GM08714 (cell line): ENCODE measurements around the gene KIF4B.
"Not testable (repeated sequence)": the region's sequence is repeated elsewhere in the genome, so short reads cannot be mapped to it uniquely, and the experiment has no call there.

Experiments used
- H3K4me3 ChIP-seq: fragments of 200-500 bp; sonication (Bioruptor generic); 2 replicates; pipeline ENCODE4 v1.5.1; 2014; ENCODE audit warnings: mild to moderate bottlenecking, low read length, inconsistent platforms
- ZNF274 ChIP-seq: IDR thresholded peaks from 2 replicates; pipeline ENCODE4 v1.6.1; 2012; ENCODE audit warnings: mild to moderate bottlenecking, low read depth, low read length

KIF4B gene

GRCh38 chr5:154995679-154996078 lies 17.9 kb upstream of the KIF4B start:
- no peak overlapping the region for H3K4me3 ChIP-seq
- TF ChIP-seq ZNF274 = no peak

GRCh38 chr5:154997746-154998145 lies 15.8 kb upstream of the KIF4B start:
- H3K4me3 ChIP-seq = no peak overlapping the region

GRCh38 chr5:154999865-155000264 lies 13.7 kb upstream of the KIF4B start:
- TF ChIP-seq ZNF274 = no peak
- H3K4me3 ChIP-seq = no peak overlapping the region

More at GRCh38 chr5:154997746-154998145, 15.8 kb upstream of the KIF4B start:
- no peak for TF ChIP-seq ZNF274

DNA sequence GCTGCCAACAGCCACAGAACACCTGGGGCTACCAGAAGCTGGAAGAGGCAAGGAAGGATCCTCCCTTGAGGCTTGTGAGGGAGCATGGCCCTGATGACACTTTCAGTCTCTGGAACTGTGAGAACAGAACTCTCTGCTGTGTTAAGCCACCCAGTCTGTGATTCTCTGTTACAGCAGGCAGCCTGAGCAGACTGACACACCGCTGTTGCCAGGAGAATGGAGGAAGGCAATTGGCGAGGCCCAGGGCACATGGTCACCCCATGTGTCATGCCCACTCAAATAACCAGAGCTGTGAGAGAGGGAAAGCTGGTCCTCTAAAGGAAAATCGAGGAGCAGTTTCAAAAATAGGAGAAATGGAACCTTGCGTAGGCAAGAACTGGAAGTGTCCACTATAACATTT lies 12.0 kb upstream of the KIF4B start:
- no peak for TF ChIP-seq ZNF274

DNA sequence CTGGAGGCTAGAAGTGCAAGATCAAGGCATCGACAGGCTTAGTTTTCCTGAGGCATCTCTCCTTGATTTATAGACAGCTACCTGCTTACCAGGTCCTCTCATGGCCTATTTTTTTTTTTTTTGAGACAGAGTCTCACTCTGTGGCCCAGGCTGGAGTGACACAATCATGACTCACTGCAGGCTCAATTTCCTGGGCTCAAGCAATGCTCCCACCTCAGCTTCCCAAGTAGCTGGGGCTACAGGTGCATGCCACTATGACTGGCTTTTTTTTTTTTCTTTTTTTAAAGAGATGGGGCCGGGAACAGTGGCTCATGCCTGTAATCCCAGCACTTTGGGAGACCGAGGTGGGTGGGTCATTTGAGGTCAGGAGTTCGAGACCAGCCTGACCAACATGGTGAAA lies 10.8 kb upstream of the KIF4B start:
- not testable (repeated sequence) for H3K4me3 ChIP-seq

More for the DNA sequence above, 12.0 kb upstream of the KIF4B start:
- no peak overlapping the region for H3K4me3 ChIP-seq

DNA sequence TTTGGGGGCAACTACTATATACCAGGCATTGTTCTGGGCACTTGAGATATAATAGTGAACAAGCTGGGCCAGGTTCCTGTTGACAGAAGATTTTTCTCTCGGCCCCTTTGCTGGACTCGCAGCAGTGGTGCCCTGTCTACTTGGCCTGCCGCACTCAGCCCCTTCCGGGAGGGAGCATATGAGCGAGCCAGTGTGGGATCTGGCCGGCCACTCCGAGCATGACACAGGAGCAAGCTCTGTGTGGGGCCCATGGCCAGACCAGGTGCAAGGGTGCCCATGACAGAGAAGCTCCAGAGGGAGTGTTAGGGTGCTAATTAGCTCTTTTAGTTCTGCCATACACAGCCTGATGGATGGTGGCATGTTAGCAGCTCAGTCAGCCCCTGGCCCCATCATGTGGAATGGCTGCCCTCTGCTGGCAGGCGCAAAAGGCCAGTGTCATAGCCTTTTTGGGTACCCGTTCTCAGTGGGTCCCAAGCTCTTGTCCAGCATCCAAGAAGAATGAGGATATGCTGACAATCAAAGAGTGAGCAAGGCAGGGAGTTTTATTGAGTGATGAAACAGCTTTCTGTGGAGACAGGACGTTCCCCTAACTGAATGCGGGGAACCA lies 9.3 kb upstream of the KIF4B start:
- TF ChIP-seq ZNF274 = no peak
- no peak overlapping the region for H3K4me3 ChIP-seq

DNA sequence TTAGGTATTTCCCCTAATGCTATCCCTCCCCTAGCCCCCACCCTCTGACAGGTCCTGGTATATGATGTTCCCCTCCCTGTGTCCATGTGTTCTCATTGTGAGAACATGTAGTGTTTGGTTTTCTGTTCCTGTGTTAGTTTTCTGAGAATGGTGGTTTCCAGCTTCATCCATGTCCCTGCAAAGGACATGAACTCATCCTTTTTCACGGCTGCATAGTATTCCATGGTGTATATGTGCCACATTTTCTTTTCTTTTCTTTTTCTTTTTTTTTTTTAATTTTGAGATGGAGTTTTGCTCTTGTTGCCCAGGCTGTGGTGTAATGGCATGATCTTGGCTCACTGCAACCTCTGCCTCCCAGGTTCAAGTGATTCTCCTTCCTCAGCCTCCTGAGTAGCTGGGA lies 7.3 kb upstream of the KIF4B start:
- H3K4me3 ChIP-seq = not testable (repeated sequence)

DNA sequence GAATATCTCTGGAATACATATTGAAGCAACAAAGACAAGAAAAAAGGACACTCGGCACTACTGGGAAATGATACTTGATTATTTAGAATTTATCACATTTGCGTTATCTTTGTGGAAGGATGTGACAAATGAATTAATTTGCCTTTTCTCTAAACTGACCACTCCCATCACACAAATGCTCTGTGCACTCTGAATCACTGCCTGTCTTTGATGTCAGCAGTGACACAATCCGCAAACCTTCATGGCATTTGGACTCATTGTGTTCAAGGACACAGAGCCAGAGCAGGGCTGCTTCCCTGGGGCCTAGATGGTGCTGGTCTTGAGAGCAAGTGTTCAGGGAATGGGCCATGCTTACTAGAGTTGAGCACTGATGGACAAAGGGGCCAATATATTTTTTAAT lies 4.9 kb upstream of the KIF4B start:
- H3K4me3 ChIP-seq = no peak overlapping the region
- TF ChIP-seq ZNF274 = no peak

DNA sequence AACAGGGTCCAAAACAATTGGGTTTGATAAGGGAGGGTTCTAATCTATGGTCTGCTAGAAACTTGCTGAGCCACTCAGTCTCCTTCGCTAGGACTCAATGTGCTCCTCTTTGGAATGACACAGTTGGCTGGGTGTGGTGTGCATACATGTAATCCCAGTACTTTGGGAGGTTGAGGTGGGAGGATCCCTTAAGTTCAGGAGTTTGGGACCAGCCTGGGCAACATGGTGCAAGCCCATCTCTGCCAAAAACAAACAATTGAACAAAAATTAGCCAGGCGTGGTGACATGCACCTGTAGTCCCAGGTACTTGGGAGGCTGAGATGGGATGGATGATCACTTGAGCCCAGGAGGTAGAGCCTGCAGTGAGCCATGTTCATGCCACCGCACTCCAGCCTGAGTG lies 2.7 kb upstream of the KIF4B start:
- H3K4me3 ChIP-seq = no peak overlapping the region
- TF ChIP-seq ZNF274 = no peak

DNA sequence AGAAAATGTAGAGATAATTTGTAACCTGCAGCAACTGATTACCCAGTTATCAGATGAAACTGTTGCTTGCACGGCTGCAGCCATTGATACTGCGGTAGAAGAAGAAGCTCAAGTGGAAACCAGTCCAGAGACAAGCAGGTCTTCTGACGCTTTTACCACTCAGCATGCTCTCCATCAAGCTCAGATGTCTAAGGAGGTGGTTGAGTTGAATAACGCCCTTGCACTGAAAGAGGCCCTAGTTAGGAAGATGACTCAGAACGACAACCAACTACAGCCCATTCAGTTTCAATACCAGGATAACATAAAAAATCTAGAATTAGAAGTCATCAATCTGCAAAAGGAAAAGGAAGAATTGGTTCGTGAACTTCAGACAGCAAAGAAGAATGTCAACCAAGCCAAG lies 1.7 kb downstream of the KIF4B start:
- no peak for TF ChIP-seq ZNF274

DNA sequence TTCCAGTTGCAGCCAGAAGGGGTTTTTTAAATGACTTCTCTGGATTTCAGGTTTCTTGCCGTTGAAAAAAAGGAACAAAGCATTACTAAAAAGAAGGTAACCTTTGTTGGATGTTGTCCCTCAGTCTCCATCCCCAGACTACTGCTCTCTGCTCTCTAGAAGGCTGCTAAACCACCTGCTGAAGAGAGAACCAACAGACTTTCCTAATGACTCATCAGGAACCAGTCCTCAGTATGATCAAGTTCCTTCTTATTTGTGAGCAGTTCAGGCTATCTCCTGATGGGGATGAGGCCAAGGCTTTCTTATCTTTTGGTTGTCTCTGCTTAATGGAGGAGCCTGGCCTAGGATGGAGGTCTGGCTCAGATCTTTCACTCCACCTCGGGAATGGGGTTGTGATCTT lies 4.1 kb downstream of the KIF4B start:
- no peak for TF ChIP-seq ZNF274
- H3K4me3 ChIP-seq = no peak overlapping the region

More for the DNA sequence above, 1.7 kb downstream of the KIF4B start:
- H3K4me3 ChIP-seq = no peak overlapping the region

GRCh38 chr5:155019601-155020226 lies 6.2 kb downstream of the KIF4B start:
- no peak for TF ChIP-seq ZNF274
- no peak overlapping the region for H3K4me3 ChIP-seq

GRCh38 chr5:155021842-155022241 lies 8.3 kb downstream of the KIF4B start:
- H3K4me3 ChIP-seq = no peak overlapping the region
- no peak for TF ChIP-seq ZNF274

- no peak overlapping the region for H3K4me3 ChIP-seq
- TF ChIP-seq ZNF274 = no peak
Observed at GRCh38 chr5:155023320-155023719, 9.8 kb downstream of the KIF4B start.

GRCh38 chr5:155024015-155024414 lies 10.5 kb downstream of the KIF4B start:
- no peak overlapping the region for H3K4me3 ChIP-seq

DNA sequence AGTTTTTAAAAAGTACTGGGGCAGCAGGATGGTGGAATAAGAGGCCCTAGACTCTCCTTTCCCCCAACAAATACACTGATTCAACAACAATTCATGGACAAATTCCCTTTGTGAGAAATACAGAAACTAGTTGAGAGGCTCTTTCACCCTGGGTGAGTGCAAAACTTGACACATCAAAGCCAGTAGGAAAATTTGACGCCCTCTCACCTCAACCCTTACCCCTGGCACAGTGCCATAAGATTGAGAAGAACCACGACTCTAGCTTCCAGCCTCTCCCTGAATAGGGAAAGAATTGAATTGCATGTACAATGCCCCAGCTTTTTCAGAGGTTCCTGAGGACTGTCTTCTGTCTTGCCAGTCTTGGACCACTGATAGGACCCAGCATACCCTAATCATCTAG lies 12.3 kb downstream of the KIF4B start:
- no peak for TF ChIP-seq ZNF274
- H3K4me3 ChIP-seq = no peak overlapping the region

More at GRCh38 chr5:155024015-155024414, 10.5 kb downstream of the KIF4B start:
- TF ChIP-seq ZNF274 = no peak
